ENCODE data around the gene KDM3B.
"Not testable (repeated sequence)": the region's sequence is repeated elsewhere in the genome, so short reads cannot be mapped to it uniquely, and the experiment has no call there.

KDM3B gene

GRCh38 chr5:138351056-138351455 lies 1.4 kb upstream of the KDM3B start:
- no peak for DNase-seq (ENCODE audit: low read depth)

DNA sequence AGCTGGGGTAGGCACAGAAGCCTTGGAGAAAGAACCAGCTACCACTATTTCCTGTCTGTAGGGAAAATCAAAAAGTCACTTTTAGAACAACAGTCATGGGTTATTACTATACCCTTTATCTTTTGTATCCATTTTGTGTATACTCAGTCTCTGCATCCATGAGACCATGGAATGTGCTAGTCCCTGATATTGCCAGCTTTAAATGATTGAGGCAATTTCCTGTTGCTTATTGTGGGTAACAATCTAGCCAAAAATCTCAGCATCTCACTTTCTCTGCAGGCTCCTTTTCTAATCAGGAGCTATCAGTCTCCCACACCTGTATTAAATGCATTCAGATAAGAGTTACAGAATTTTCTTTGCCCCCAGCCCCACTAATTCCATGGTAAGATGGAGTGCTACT lies 968 bp upstream of the KDM3B start:
- no peak for DNase-seq (ENCODE audit: low read depth)

DNA sequence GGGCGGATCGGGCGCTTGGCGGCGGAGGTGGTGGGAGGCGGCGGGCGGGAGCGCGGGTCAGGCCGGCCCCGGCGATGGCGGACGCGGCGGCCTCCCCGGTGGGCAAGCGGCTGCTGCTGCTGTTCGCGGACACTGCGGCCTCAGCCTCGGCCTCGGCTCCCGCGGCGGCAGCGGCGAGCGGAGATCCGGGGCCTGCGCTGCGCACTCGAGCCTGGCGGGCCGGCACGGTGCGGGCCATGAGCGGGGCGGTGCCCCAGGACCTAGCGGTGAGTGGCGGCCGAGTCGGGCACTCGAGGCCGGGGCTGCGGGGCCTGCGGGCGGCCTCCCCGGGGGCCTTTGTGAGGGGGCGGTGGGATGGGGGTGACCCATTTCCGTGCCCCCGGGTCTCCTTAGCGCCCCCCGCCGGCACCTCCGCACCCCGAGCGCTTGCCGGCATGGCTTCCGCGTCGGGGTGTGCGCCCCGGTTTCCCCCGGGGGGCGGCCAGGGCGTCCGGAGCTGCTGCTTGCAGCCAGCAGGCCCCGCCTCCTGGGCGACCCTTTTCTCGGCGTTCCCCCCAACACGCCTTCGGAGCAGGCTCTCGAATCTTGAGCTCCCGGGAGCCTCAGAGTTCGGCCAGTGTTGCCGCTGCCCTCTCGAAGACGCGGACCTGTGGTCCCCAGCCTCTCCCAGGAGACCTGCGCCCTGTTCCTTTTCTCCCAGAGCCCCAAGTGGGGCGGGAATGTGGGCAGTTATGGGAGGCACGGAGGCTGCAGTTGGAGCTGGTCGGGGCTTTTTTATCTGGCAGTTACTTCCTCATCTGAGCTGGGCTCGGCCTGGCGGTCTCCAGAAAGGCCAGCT lies 456 bp downstream of the KDM3B start:
- peak; percentile 68 for DNase-seq (ENCODE audit: low read depth)

DNA sequence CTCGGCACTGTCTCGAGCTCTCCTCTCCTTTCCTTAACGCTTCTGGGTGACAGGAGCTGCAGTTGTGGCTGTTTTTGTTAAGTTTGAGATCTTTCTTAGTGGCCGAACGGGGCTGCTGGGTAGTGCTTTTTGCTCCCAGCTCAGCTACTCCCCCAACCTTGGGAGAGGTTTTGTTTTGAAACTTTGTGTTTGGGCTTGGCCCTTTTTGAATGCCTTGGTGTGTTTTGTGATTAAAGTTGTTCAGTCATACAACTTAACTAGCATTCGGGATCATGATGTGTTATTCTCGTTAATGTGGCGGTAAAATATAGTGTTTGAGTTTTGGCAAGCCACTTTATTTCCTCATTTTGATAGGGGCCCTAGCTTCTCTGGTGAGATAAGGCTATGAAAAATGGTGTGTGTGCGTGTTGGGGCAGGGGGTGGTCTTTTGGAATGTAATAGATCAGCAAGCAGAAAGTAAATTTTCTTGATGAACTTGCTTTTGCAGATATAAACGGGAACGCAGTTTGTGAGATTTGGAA lies 1.1 kb downstream of the KDM3B start:
- DNase-seq (ENCODE audit: low read depth) = no peak

DNA sequence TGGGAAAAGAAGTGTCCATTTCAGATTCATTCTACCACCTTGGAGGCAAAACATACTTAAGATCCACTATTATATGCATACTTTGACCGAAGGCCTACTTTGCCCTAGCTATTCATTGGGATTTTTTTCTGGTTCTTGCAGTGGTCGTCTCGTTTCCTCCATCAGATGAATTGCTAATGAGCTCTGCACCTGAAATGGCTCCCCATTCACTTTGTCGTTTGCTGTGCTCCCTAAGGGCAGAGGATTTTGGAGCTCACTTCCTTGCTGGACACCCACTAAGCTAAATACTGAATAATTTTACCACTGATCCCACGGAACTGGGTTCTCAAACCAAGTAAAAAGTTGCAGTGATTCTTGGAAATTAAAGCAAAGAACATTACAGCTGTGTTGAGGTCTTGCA lies 1.9 kb downstream of the KDM3B start:
- DNase-seq (ENCODE audit: low read depth) = no peak

- DNase-seq (ENCODE audit: low read depth) = no peak
Measured at GRCh38 chr5:138354926-138355378, 2.5 kb downstream of the KDM3B start.

GRCh38 chr5:138359621-138360020 lies 7.1 kb downstream of the KDM3B start:
- DNase-seq (ENCODE audit: low read depth) = no peak

DNA sequence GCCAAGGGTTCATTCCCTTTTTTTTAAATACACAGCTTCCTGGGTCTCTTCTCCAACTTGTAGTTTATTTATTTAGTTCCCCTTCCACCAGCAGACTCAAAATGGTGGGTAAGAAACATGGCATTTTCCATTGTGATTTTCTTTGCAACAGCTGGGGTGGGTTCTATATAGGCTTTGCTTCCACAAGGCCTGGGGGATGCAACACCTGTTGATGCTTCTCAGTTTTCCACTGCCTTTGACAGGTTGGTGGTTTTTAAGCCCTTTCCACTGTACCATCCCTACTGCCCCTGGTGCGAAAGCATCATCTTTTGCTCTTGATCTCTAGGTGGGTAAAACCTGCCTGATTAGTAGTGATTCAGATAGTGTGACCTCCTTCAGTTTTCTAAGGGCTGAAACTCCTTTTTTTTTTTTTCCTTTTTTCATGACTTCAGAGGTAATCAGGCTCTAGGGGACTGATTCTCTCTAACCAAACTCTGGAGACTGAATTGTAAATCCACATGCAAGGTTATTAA lies 8.5 kb downstream of the KDM3B start:
- no peak for DNase-seq (ENCODE audit: low read depth)

- no peak for DNase-seq (ENCODE audit: low read depth)
Measured at GRCh38 chr5:138364576-138364975, 12.1 kb downstream of the KDM3B start.

DNA sequence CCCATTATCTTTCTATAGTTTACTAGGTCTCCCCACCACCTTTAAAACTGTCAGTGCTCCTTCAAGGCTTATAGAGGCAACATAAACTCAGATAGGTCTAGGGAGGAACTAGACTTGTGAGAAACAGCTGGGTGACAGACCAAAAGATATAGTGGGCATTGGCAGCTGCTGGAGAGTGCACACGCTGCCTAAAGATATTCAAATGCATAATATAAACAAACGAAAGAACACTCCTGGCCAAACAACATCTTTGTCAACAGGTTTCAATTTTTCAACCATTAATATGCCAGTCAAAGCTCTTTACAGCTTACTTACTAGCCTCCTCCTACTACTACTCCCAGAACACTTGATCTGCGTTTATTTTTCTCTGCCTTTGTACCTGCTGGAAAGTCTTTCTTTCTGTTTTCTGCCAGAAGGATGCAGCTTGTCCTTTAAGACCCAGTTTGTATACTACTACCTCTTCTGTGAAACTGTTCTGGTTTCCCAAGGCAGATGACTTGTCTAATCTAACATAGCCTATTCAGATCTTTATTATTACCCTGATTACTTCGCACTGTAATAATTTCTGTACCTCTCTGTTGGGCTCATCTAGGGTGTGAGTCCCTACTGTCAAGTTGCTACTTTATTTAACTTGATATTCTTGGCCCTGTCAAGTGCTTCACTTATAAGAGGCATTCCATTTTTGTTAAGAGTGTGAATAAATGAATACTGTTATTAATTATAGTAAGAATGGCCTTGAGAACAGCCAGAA lies 14.3 kb downstream of the KDM3B start:
- DNase-seq (ENCODE audit: low read depth) = no peak

DNA sequence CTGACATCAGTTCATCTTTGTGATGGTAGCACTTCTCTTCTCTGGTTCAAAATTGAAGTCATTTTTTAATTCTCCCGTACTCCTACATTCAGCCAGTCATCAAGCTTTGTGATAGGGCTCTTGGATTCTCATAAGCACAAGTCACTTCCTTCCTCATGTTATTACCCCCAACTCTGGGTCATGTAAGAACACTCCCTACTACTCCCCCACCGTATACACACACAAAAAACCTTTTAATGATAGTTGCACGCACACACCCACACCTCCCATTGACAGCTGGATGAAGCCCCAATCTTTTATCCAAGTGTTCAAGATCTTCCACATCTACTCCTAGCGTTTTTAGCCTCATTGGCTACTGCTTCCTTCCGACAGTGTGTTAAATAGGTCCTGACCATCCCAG lies 16.8 kb downstream of the KDM3B start:
- no peak for DNase-seq (ENCODE audit: low read depth)

DNA sequence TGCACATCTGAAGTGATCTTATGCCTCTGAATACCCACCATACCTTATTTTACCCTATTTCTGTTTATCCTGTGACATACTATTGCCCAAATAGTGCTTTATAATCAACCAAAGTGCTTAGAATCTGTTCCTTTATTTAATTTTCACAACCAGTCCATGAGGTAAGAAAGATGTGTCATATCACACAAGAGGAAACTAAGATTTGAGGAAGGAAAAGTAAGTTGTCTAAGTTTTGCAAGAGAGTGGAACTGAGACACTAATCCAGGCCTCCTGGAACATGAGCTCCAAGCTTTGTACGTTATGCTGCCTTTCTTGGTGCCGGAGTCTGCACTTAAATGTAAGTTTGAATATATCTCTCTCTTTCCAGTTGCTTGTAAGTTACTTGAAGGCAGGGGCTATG lies 17.2 kb downstream of the KDM3B start:
- DNase-seq (ENCODE audit: low read depth) = no peak

DNA sequence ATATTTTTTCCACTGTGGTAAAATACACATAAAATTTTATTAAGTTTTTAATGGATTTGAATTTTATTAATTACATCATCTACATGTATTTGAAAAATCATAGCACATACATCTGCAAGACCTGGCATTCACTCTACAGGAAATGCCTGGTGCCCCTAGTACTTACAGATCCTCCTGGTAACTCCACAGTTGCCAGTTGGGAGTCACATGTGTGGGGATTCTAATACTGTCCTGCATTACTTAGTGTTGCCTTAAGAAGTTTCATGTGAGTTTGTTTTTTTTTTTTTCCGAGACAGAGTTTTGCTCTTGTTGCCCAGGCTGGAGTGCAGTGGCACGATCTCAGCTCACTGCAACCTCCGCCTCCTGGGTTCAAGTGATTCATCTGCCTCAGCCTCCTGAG lies 18.1 kb downstream of the KDM3B start:
- DNase-seq (ENCODE audit: low read depth) = no peak

GRCh38 chr5:138371454-138371853 lies 19.0 kb downstream of the KDM3B start:
- DNase-seq (ENCODE audit: low read depth) = no peak

- no peak for DNase-seq (ENCODE audit: low read depth)
Measured at GRCh38 chr5:138372225-138372624, 19.7 kb downstream of the KDM3B start.

DNA sequence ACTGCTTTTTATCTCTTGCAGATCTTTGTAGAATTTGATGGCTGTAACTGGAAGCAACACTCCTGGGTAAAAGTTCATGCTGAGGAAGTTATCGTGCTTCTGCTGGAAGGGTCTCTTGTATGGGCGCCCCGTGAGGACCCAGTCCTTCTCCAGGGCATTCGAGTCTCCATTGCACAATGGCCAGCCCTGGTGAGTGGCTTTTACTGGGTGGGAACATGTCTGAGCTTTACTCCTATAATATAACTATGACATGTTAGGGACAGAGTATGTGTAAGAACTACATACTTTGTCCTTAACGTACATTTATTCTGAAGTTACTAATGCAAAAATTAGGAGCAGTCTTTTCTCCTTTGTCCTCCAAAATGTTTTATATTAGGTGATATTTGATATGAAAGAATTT lies 20.2 kb downstream of the KDM3B start:
- DNase-seq (ENCODE audit: low read depth) = no peak

GRCh38 chr5:138382347-138382746 lies 29.9 kb downstream of the KDM3B start:
- DNase-seq (ENCODE audit: low read depth) = no peak

GRCh38 chr5:138385660-138386059 lies 33.2 kb downstream of the KDM3B start:
- DNase-seq (ENCODE audit: low read depth) = no peak

DNA sequence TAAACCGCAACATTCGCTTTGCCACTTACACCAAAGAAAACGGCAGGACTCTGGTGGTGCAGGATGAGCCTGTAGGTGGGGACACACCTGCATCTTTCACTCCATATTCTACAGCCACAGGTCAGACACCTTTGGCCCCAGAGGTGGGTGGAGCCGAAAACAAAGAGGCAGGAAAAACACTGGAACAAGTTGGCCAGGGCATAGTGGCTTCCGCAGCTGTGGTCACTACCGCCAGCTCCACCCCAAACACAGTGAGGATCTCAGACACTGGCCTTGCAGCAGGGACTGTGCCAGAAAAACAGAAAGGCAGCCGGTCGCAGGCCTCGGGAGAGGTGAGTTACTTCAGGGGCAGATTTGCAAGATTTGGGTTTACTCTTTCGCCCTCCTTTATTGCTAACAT lies 33.8 kb downstream of the KDM3B start:
- DNase-seq (ENCODE audit: low read depth) = no peak

- DNase-seq (ENCODE audit: low read depth) = no peak
Measured at GRCh38 chr5:138389332-138389731, 36.8 kb downstream of the KDM3B start.

GRCh38 chr5:138389911-138390310 lies 37.4 kb downstream of the KDM3B start:
- not testable (repeated sequence) for DNase-seq (ENCODE audit: low read depth)

DNA sequence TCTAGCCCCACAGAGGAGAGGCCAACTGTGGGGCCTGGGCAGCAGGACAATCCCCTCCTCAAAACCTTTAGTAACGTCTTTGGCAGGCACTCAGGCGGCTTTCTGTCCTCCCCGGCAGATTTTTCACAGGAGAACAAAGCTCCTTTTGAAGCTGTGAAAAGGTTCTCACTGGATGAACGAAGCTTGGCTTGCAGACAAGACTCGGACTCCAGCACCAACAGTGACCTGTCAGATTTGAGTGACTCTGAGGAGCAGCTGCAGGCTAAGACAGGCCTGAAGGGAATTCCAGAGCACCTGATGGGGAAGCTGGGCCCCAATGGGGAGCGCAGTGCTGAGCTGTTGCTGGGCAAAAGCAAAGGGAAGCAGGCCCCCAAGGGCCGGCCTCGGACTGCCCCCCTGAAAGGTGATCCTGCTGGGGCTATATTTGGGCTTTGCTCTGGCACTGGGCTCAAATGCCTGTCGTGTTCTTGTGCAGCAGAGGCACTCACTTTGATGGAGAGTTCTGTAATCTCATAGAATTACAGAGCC lies 39.4 kb downstream of the KDM3B start:
- no peak for DNase-seq (ENCODE audit: low read depth)

DNA sequence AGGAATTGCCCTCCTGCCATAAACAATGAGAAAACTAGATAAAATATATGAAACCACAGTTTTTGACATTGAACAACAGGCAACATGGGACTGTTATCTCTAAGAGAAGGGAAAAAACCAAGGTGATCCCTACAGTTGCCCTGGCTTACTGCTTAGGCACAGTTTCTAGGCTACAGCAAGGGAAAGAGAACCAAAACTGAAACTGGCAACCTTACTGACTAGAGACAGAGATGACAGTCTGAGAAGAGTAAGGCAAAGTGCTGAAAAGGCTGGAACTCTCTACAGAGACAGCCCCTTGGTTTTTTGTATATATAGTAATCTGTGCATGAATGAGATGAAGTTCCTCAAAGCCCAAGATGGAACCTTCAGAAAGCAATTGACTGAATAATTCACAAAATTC lies 50.2 kb downstream of the KDM3B start:
- no peak for DNase-seq (ENCODE audit: low read depth)
